ENCODE data around the gene CDKAL1.

DNA sequence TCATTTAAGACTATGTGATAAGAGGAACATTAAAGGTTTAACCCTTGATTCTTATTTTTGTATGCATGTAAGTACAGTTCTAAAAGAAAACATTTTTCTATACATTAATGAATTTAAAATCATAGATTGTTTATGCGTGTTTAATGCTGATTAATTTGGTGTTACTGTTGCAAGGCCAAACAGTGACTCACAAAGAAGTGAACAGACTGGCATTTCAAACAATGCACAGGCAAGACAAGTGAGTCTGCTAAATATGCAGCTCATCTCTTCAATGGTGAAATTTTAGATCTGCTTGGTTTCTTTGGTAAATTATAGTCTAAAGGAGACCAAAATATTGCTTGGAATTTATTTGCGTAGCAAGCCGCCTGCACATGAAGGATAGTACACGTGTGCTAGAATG is 641.9 kb downstream of the CDKAL1 start:
- TF ChIP-seq, protein P1, sequence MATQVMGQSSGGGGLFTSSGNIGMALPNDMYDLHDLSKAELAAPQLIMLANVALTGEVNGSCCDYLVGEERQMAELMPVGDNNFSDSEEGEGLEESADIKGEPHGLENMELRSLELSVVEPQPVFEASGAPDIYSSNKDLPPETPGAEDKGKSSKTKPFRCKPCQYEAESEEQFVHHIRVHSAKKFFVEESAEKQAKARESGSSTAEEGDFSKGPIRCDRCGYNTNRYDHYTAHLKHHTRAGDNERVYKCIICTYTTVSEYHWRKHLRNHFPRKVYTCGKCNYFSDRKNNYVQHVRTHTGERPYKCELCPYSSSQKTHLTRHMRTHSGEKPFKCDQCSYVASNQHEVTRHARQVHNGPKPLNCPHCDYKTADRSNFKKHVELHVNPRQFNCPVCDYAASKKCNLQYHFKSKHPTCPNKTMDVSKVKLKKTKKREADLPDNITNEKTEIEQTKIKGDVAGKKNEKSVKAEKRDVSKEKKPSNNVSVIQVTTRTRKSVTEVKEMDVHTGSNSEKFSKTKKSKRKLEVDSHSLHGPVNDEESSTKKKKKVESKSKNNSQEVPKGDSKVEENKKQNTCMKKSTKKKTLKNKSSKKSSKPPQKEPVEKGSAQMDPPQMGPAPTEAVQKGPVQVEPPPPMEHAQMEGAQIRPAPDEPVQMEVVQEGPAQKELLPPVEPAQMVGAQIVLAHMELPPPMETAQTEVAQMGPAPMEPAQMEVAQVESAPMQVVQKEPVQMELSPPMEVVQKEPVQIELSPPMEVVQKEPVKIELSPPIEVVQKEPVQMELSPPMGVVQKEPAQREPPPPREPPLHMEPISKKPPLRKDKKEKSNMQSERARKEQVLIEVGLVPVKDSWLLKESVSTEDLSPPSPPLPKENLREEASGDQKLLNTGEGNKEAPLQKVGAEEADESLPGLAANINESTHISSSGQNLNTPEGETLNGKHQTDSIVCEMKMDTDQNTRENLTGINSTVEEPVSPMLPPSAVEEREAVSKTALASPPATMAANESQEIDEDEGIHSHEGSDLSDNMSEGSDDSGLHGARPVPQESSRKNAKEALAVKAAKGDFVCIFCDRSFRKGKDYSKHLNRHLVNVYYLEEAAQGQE (IDR thresholded peaks at IDR 0.05; ENCODE audit: insufficient read depth in 1 of 2, low read depth in 2 of 2, low read length in 2 of 2), result no peak
- no peak for TF ChIP-seq POLR2AphosphoS5 (IDR thresholded peaks at IDR 0.05; ENCODE audit: low read depth, low read length)
- no peak for TF ChIP-seq TAF1 (IDR thresholded peaks at IDR 0.05; ENCODE audit: borderline replicate concordance, insufficient read depth, low read length)
- no peak for TF ChIP-seq SIN3A (IDR thresholded peaks at IDR 0.05; ENCODE audit: borderline replicate concordance, insufficient read depth, low read length)
- no peak for TF ChIP-seq FOXP2 (optimal IDR thresholded peaks at IDR 0.05; ENCODE audit: borderline replicate concordance, extremely low read depth, extremely low read length, insufficient read depth)
